HFFc6 (cell line): Measurements from ENCODE around the gene CCDC24. TPM values are rescaled to one million over a fixed set of nuclear protein-coding genes. Genes with fewer than 3 reads are reported as not detected.

Experiments
- DNase-seq: peaks from one replicate; pipeline ENCODE4 v3.0.0-alpha.2; 2018
- H3K27ac Mint-ChIP-seq: 2 replicates; pipeline ENCODE4 v1.8.0; 2020; ENCODE audit warnings: mild to moderate bottlenecking, mixed read lengths
- H3K27me3 Mint-ChIP-seq: 2 replicates; pipeline ENCODE4 v1.8.0; 2021; ENCODE audit warnings: mild to moderate bottlenecking, moderate library complexity, mixed read lengths; ENCODE audit not compliant: insufficient read depth
- H3K36me3 Mint-ChIP-seq: 2 replicates; pipeline ENCODE4 v1.8.0; 2021; ENCODE audit warnings: low read depth, mixed read lengths
- H3K4me1 Mint-ChIP-seq: 2 replicates; pipeline ENCODE4 v1.8.0; 2020; ENCODE audit warnings: low read depth, mixed read lengths
- H3K4me3 Mint-ChIP-seq: 2 replicates; pipeline ENCODE4 v1.8.0; 2020; ENCODE audit warnings: mild to moderate bottlenecking, moderate library complexity, mixed read lengths
- H3K9me3 Mint-ChIP-seq: 2 replicates; pipeline ENCODE4 v1.8.0; 2020; ENCODE audit warnings: mild to moderate bottlenecking, mixed read lengths
- CTCF ChIP-seq: fragments of 200-600 bp; sonication (generic); IDR thresholded peaks from 2 replicates; pipeline ENCODE4 v1.5.0; 2021; ENCODE audit warnings: antibody characterized with exemption, mild to moderate bottlenecking
- total RNA-seq, 6 experiments: library from RNA; stranded (reverse); fragmentation: NEBNext Ultra II Directional; extraction: Animal tissue kit (Norgen Biotek cat#: 25700); gene quantifications; 2 replicates in 1 of 6; 3 replicates in 5 of 6; pipeline ENCODE4 v1.2.3, GENCODE V29; 2021

Gene CCDC24
- total RNA-seq, 6 experiments from 2014 or later = 5.6 to 7.7 (median 6.5) TPM

- peaks cover under 1% of the 10 kb centered on the region for H3K27me3 Mint-ChIP-seq
- DNase-seq = no peak
- H3K27ac Mint-ChIP-seq = no peak overlapping the region
- H3K4me1 Mint-ChIP-seq = peaks cover 72% of the 10 kb centered on the region
- no peak for TF ChIP-seq CTCF
- H3K4me3 Mint-ChIP-seq = no peak overlapping the region
- no peaks in the 10 kb centered on the region for H3K36me3 Mint-ChIP-seq
- H3K9me3 Mint-ChIP-seq = no peaks in the 10 kb centered on the region
Measured at GRCh38 chr1:44040418-44040817, 49.0 kb downstream of the CCDC24 start.

GRCh38 chr1:44040846-44041245 lies 49.4 kb downstream of the CCDC24 start:
- no peak overlapping the region for H3K27ac Mint-ChIP-seq
- no peaks in the 10 kb centered on the region for H3K9me3 Mint-ChIP-seq

GRCh38 chr1:44043176-44044070 lies 52.0 kb downstream of the CCDC24 start:
- DNase-seq = no peak
- H3K4me1 Mint-ChIP-seq = peaks cover 73% of the 10 kb centered on the region
- no peaks in the 10 kb centered on the region; the same call in 1 of the 2 replicates for H3K27me3 Mint-ChIP-seq
- H3K36me3 Mint-ChIP-seq = no peaks in the 10 kb centered on the region
- H3K4me3 Mint-ChIP-seq = no peak overlapping the region
- no peak overlapping the region; the same call in 1 of the 2 replicates for H3K27ac Mint-ChIP-seq
- TF ChIP-seq CTCF = no peak
- H3K9me3 Mint-ChIP-seq = no peaks in the 10 kb centered on the region

More at GRCh38 chr1:44040846-44041245, 49.4 kb downstream of the CCDC24 start:
- Mint-ChIP-seq H3K4me1 (peaks cover 72% of the 10 kb centered on the region), H3K4me3 (no peak overlapping the region), H3K36me3 (no peaks in the 10 kb centered on the region), H3K27me3 (no peaks in the 10 kb centered on the region; the same call in 1 of the 2 replicates)
- TF ChIP-seq CTCF = no peak
- no peak for DNase-seq

GRCh38 chr1:44044071-44044801 lies 52.8 kb downstream of the CCDC24 start:
- H3K4me3 Mint-ChIP-seq = no peak overlapping the region
- TF ChIP-seq CTCF = no peak

GRCh38 chr1:44045064-44045463 lies 53.7 kb downstream of the CCDC24 start:
- Mint-ChIP-seq H3K4me3 (no peak overlapping the region), H3K36me3 (no peaks in the 10 kb centered on the region), H3K4me1 (peaks cover 73% of the 10 kb centered on the region), H3K27ac (no peak overlapping the region), H3K27me3 (no peaks in the 10 kb centered on the region; the same call in 1 of the 2 replicates), H3K9me3 (no peaks in the 10 kb centered on the region)
- no peak for TF ChIP-seq CTCF
- DNase-seq = no peak

More at GRCh38 chr1:44044071-44044801, 52.8 kb downstream of the CCDC24 start:
- H3K36me3 Mint-ChIP-seq = no peaks in the 10 kb centered on the region
- peaks cover 73% of the 10 kb centered on the region for H3K4me1 Mint-ChIP-seq
- H3K9me3 Mint-ChIP-seq = no peaks in the 10 kb centered on the region
- no peak overlapping the region for H3K27ac Mint-ChIP-seq
- no peaks in the 10 kb centered on the region; the same call in 1 of the 2 replicates for H3K27me3 Mint-ChIP-seq
- no peak for DNase-seq

Other genes with a start within 250 kb of the CCDC24 start
- gene ARTN, start 57.8 kb upstream of the CCDC24 start, total RNA-seq = under 1 TPM; 0.14 to 0.61 (median 0.37) TPM
- gene IPO13, start 44.6 kb upstream of the CCDC24 start, total RNA-seq = 10 to 100 TPM; 24.0 to 27.8 (median 25.0) TPM
- 10 to 100 TPM; 19.1 to 22.7 (median 20.8) TPM for gene DPH2, start 21.6 kb upstream of the CCDC24 start, total RNA-seq
- gene ATP6V0B, start 16.6 kb upstream of the CCDC24 start, total RNA-seq = 100 to 1,000 TPM; 145 to 191 (median 155) TPM
- gene B4GALT2, start 12.4 kb upstream of the CCDC24 start, total RNA-seq = 100 to 1,000 TPM in 2 of 6 experiments, 10 to 100 TPM in 4; 87.8 to 107 (median 98.8) TPM
- 10 to 100 TPM in 2 of 6 experiments, 1 to 10 TPM in 4; 8.3 to 11.0 (median 9.3) TPM for gene SLC6A9, start 39.9 kb downstream of the CCDC24 start, total RNA-seq
- gene KLF17, start 127.2 kb downstream of the CCDC24 start, total RNA-seq = under 1 TPM in 2 of 6 experiments, not detected in 4; 0.06 to 0.07 TPM
- gene KLF18, start 150.0 kb downstream of the CCDC24 start, total RNA-seq = not detected
- gene DMAP1, start 221.9 kb downstream of the CCDC24 start, total RNA-seq = 10 to 100 TPM; 25.7 to 34.6 (median 30.1) TPM